Mesothelial cell of epicardium (in vitro differentiated cells): ENCODE data around the gene CACNA1A. TPM values are rescaled to one million over a fixed set of nuclear protein-coding genes. Genes with fewer than 3 reads are reported as not detected.

ENCODE experiments used
- DNase-seq, 2 experiments: peaks; one replicate each; pipeline ENCODE4 v3.0.0; 2021; ENCODE audit warnings: low spot score in 2 of 2; ENCODE audit not compliant: unreplicated experiment in 2 of 2
- H3K27ac Mint-ChIP-seq: 2 replicates; pipeline ENCODE4 v1.8.0; 2021; ENCODE audit warnings: mixed read lengths
- H3K27me3 Mint-ChIP-seq: 2 replicates; pipeline ENCODE4 v1.8.0; 2021; ENCODE audit warnings: low read depth, mixed read lengths
- H3K36me3 Mint-ChIP-seq: 2 replicates; pipeline ENCODE4 v1.8.0; 2021; ENCODE audit warnings: mixed read lengths
- H3K4me1 Mint-ChIP-seq: 2 replicates; pipeline ENCODE4 v1.8.0; 2021; ENCODE audit warnings: mixed read lengths
- H3K4me3 Mint-ChIP-seq: 2 replicates; pipeline ENCODE4 v1.8.0; 2021; ENCODE audit warnings: mild to moderate bottlenecking, moderate library complexity, mixed read lengths
- H3K9me3 Mint-ChIP-seq: 2 replicates; pipeline ENCODE4 v1.8.0; 2021; ENCODE audit warnings: mixed read lengths
- total RNA-seq: library from RNA; stranded (reverse); gene quantifications from 3 replicates; pipeline ENCODE4 v1.2.1, GENCODE V29; 2021
- TF ChIP-seq, protein P1 (sequence below): fragments of 200-600 bp; sonication (generic); IDR thresholded peaks from one replicate; pipeline ENCODE4 v1.5.0; 2021; ENCODE audit warnings: antibody characterized with exemption; ENCODE audit not compliant: unreplicated experiment

CACNA1A gene
- total RNA-seq, 1 donor from 2014 or later = 1.0 TPM

DNA sequence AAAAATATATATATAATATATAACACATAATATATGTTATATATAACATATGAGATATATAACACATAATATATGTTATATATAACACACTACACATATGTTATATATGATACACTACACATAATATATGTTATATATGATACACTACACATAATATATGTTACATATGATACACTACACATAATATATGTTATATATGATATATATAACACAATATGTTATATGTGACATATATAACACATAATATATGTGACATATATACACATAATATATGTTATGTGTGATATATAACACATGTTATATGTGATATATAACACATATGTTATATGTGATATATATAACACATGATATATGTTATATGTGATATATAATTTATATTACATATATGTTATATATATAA, 129.7 kb downstream of the CACNA1A start:
- peaks cover 1% of the 10 kb centered on the region for H3K27me3 Mint-ChIP-seq
- TF ChIP-seq, protein P1, sequence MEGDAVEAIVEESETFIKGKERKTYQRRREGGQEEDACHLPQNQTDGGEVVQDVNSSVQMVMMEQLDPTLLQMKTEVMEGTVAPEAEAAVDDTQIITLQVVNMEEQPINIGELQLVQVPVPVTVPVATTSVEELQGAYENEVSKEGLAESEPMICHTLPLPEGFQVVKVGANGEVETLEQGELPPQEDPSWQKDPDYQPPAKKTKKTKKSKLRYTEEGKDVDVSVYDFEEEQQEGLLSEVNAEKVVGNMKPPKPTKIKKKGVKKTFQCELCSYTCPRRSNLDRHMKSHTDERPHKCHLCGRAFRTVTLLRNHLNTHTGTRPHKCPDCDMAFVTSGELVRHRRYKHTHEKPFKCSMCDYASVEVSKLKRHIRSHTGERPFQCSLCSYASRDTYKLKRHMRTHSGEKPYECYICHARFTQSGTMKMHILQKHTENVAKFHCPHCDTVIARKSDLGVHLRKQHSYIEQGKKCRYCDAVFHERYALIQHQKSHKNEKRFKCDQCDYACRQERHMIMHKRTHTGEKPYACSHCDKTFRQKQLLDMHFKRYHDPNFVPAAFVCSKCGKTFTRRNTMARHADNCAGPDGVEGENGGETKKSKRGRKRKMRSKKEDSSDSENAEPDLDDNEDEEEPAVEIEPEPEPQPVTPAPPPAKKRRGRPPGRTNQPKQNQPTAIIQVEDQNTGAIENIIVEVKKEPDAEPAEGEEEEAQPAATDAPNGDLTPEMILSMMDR = no peak
- H3K9me3 Mint-ChIP-seq = peaks cover 23% of the 10 kb centered on the region
- no peaks in the 10 kb centered on the region for H3K4me1 Mint-ChIP-seq
- no peak for DNase-seq
- no peak overlapping the region for H3K27ac Mint-ChIP-seq
- no peak overlapping the region for H3K4me3 Mint-ChIP-seq
- H3K36me3 Mint-ChIP-seq = no peaks in the 10 kb centered on the region

DNA sequence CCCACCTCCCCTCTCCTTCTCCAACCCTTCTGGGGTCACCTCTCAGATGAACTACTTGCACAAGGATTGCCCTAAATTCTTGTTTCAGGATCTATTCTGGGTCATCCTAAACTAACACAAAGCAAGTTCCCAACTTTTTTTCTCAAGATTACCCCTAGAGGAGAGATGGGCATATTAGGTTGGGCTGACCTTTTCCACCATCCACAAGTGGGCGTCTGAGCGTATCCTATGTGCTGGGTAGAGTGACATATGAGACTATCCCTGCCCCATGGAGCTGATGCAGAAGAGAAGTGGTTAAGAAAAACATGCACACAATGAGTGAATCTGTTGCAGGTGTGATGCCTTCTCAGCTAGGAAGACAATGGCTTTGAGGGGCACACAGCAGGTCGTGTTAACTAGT, 132.7 kb downstream of the CACNA1A start:
- no peak overlapping the region for H3K27ac Mint-ChIP-seq
- DNase-seq = no peak
- peaks cover 23% of the 10 kb centered on the region for H3K9me3 Mint-ChIP-seq
- no peak overlapping the region for H3K4me3 Mint-ChIP-seq
- TF ChIP-seq, protein P1 = no peak
- no peaks in the 10 kb centered on the region for H3K36me3 Mint-ChIP-seq
- no peaks in the 10 kb centered on the region for H3K4me1 Mint-ChIP-seq
- peaks cover 1% of the 10 kb centered on the region for H3K27me3 Mint-ChIP-seq

DNA sequence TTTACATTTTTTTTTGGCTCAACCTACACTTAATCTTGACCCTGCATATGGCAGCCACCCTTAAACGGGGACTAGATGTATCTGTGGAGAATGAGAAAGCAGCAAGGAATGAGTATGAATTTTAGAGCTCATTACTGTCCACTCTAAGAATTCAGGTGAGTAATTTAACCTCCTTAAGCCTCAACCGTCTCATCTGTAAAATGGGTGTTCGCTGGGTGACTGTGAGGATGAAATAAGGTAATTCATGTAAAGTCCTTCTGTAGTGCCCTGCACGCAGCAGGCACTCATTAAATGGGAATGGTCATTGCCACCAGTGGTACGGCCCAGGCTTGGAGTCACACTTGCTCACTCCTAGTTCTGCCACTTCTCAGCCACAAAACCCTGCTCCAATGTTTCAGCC, 135.3 kb downstream of the CACNA1A start:
- Mint-ChIP-seq H3K36me3 (no peaks in the 10 kb centered on the region), H3K27ac (no peak overlapping the region), H3K27me3 (peaks cover 4% of the 10 kb centered on the region), H3K9me3 (peaks cover 12% of the 10 kb centered on the region), H3K4me3 (no peak overlapping the region), H3K4me1 (no peaks in the 10 kb centered on the region)
- TF ChIP-seq, protein P1 = no peak
- no peak for DNase-seq

DNA sequence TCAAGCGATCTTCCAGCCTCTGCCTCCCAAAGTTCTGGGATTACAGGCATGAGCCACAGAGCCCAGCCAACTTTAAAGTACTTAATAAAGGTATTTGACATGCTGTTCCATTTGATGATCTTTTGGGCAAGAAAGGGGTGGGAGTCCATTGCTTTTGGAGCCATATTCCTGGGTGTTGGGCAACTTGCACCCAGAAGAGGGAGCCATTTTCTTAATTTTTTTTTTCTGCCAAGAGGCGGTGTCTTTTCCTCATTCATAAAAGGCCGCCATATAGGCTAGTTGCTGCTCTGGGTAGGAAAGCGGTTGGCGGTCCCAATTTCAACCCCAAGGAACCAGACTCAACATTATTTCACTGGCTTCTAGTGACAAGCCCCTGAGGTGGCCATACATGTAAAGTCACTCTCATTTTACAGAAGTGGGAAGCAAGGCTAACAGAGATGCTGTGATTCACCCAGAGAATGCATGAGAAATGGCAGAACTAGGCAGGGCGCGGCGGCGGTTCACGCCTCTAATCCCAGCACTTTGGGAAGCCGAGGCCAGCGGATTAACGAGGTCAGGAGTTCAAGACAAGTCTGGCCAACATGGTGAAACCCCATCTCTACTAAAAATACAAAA, 139.6 kb downstream of the CACNA1A start:
- Mint-ChIP-seq H3K36me3 (no peaks in the 10 kb centered on the region), H3K27me3 (peaks cover 12% of the 10 kb centered on the region), H3K4me1 (no peaks in the 10 kb centered on the region), H3K4me3 (no peak overlapping the region), H3K27ac (no peak overlapping the region), H3K9me3 (no peaks in the 10 kb centered on the region)
- no peak for DNase-seq
- TF ChIP-seq, protein P1 = peak; percentile 47

DNA sequence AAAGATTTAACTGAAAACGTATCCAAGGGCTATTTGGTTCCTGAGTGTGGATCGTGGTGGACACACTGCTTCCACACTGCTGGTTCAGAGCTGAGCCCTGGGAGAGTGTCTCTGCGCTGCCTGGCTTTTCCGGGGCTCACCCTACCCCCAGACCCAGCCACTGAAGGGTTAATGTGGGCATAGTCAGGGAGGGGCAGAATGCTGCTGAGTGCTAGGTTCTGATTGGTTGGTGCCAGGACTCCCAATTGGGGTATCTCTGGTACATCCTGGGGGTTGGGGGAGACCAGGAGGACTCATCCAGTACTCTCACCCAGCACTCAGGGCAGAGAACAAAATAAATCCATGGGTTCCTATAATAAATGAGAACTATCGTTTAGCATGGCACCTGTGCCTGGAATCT, 142.3 kb downstream of the CACNA1A start:
- Mint-ChIP-seq H3K9me3 (peaks cover 4% of the 10 kb centered on the region), H3K4me3 (no peak overlapping the region), H3K27me3 (peaks cover 13% of the 10 kb centered on the region), H3K27ac (no peak overlapping the region), H3K36me3 (no peaks in the 10 kb centered on the region), H3K4me1 (no peaks in the 10 kb centered on the region)
- TF ChIP-seq, protein P1 = no peak
- DNase-seq = no peak

DNA sequence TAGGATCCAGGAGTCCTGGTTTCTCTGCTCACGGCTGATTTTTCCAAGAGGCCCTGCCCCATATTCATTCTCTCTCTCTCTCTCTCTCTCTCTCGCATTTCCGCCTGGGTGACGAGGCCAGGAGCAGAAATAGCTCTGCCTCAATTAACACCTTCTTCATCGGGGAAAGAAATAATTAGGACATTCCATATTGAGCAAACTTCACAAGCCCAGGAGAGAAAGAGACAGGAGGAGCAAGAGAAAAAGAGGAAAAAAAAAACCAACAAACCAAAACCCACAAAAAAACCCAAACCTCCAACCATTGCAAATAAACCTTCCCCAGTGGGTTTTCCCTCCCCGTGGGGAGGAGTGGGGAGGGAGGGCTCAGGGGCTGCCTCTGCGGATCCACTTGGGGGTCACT, 143.0 kb downstream of the CACNA1A start:
- H3K4me1 Mint-ChIP-seq = no peaks in the 10 kb centered on the region
- DNase-seq = no peak
- TF ChIP-seq, protein P1 = no peak
- no peak overlapping the region for H3K4me3 Mint-ChIP-seq
- no peak overlapping the region for H3K27ac Mint-ChIP-seq
- peaks cover 4% of the 10 kb centered on the region for H3K9me3 Mint-ChIP-seq
- H3K27me3 Mint-ChIP-seq = peaks cover 13% of the 10 kb centered on the region
- no peaks in the 10 kb centered on the region for H3K36me3 Mint-ChIP-seq
